ENCODE results near the gene BST1. TPM values are rescaled to one million over a fixed set of nuclear protein-coding genes. Genes with fewer than 3 reads are reported as not detected.

Gene BST1
- polyA plus RNA-seq, 1 of the 3 experiments (the other 2 are of a cell fraction): 7.3 TPM

DNA sequence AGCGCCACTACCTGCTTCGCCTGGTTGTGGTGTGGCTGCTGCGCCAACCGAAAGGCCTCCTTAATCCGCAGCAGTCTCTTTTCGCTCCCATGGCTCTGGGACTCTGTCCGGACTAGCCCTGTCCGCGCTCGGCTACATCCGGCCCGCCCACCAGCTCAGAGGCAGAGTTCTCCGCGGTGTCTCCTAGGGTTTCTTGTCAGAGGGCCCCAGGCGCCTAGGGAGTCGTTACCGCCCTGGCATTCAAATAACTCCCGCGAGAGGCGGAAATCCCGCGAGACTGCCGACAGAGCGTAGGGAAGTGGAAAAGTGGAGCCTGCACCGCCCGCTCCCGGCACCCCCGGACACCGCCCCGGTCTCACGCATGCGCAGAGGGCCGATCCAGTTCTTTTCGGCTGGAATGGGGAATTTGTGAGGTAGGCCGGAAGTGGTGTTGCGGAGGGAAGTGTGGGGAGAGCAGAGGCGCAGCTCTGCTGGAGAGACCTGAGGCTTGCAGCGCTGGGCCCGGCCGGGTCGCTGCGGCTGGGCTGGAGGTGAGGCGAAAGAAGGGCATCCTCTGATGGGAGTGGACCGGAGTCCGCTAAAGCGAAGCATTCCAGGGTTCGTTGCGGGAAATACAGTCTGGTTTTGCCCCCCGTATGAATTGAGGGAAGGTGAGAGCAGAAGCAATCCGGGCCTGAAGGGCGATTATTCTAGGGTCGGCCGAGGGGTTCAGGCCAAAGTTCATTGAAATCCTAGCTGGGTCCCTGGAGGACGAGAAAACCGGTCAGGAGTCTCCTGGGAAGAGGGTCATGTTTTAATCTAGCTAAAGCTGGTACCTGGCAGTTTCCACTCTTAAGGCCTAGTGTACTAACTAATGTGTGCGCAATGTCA lies 21.3 kb upstream of the BST1 start, which contains the start of gene FAM200B:
FAM200B (plus strand) TSS at position 456 of the 870 bp plus-strand sequence. CDS start 5,151 bp downstream, outside the sequence.
- 1% methylated on average over 28 of the region's 56 CpGs for WGBS (ENCODE audit: low lambda C conversion rate)
- TF ChIP-seq, protein P1, sequence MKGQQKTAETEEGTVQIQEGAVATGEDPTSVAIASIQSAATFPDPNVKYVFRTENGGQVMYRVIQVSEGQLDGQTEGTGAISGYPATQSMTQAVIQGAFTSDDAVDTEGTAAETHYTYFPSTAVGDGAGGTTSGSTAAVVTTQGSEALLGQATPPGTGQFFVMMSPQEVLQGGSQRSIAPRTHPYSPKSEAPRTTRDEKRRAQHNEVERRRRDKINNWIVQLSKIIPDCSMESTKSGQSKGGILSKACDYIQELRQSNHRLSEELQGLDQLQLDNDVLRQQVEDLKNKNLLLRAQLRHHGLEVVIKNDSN (IDR thresholded peaks at IDR 0.05; ENCODE audit: borderline replicate concordance, low read depth): no peak
- TF ChIP-seq RFX5 (IDR thresholded peaks at IDR 0.05; ENCODE audit: low read length): no peak
- TF ChIP-seq, protein P2, sequence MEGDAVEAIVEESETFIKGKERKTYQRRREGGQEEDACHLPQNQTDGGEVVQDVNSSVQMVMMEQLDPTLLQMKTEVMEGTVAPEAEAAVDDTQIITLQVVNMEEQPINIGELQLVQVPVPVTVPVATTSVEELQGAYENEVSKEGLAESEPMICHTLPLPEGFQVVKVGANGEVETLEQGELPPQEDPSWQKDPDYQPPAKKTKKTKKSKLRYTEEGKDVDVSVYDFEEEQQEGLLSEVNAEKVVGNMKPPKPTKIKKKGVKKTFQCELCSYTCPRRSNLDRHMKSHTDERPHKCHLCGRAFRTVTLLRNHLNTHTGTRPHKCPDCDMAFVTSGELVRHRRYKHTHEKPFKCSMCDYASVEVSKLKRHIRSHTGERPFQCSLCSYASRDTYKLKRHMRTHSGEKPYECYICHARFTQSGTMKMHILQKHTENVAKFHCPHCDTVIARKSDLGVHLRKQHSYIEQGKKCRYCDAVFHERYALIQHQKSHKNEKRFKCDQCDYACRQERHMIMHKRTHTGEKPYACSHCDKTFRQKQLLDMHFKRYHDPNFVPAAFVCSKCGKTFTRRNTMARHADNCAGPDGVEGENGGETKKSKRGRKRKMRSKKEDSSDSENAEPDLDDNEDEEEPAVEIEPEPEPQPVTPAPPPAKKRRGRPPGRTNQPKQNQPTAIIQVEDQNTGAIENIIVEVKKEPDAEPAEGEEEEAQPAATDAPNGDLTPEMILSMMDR (IDR thresholded peaks at IDR 0.05): 0 out of 2 replicates have a peak, but pooled peaks have one; percentile 12
- TF ChIP-seq YY1 (IDR thresholded peaks at IDR 0.05; ENCODE audit: low read depth): no peak; the same call in 1 of the 2 replicates
- TF ChIP-seq CHD2 (IDR thresholded peaks at IDR 0.05; ENCODE audit: low read length, partially characterized antibody): peak; percentile 100
- TF ChIP-seq NRF1 (IDR thresholded peaks at IDR 0.05; ENCODE audit: low read depth, low read length): peak; percentile 97
- TF ChIP-seq, protein P3, sequence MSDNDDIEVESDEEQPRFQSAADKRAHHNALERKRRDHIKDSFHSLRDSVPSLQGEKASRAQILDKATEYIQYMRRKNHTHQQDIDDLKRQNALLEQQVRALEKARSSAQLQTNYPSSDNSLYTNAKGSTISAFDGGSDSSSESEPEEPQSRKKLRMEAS (IDR thresholded peaks at IDR 0.05; ENCODE audit: low read depth): peak; percentile 85
- no peak for TF ChIP-seq FOXJ3 (CRISPR knock-in tag; IDR thresholded peaks at IDR 0.05)
- TF ChIP-seq, protein P4, sequence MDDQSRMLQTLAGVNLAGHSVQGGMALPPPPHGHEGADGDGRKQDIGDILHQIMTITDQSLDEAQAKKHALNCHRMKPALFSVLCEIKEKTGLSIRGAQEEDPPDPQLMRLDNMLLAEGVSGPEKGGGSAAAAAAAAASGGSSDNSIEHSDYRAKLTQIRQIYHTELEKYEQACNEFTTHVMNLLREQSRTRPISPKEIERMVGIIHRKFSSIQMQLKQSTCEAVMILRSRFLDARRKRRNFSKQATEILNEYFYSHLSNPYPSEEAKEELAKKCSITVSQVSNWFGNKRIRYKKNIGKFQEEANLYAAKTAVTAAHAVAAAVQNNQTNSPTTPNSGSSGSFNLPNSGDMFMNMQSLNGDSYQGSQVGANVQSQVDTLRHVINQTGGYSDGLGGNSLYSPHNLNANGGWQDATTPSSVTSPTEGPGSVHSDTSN (IDR thresholded peaks at IDR 0.05): peak; percentile 9; the same call in 1 of the 2 replicates
- peak; percentile 100 for TF ChIP-seq SIN3A (IDR thresholded peaks at IDR 0.05; ENCODE audit: borderline replicate concordance, low read depth, low read length)
- TF ChIP-seq JUND (IDR thresholded peaks at IDR 0.05): no peak
- peak in 1 of 2 experiments; percentile 33; a peak in 1 of 4 replicates for TF ChIP-seq EP300 (IDR thresholded peaks at IDR 0.05; ENCODE audit: borderline replicate concordance in 1 of 2, low read depth in 1 of 2, low read length in 1 of 2)
- no peak for TF ChIP-seq TCF12 (IDR thresholded peaks at IDR 0.05)
- TF ChIP-seq RAD21 (IDR thresholded peaks at IDR 0.05; ENCODE audit: low read length): no peak
- peak; percentile 88 for TF ChIP-seq POLR2AphosphoS5 (IDR thresholded peaks at IDR 0.05; ENCODE audit: low read depth, low read length)
- TF ChIP-seq MEF2A (IDR thresholded peaks at IDR 0.05; ENCODE audit: borderline replicate concordance, low read depth): no peak
- TF ChIP-seq, protein P5, sequence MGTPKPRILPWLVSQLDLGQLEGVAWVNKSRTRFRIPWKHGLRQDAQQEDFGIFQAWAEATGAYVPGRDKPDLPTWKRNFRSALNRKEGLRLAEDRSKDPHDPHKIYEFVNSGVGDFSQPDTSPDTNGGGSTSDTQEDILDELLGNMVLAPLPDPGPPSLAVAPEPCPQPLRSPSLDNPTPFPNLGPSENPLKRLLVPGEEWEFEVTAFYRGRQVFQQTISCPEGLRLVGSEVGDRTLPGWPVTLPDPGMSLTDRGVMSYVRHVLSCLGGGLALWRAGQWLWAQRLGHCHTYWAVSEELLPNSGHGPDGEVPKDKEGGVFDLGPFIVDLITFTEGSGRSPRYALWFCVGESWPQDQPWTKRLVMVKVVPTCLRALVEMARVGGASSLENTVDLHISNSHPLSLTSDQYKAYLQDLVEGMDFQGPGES (IDR thresholded peaks at IDR 0.05; ENCODE audit: low read depth, low read length): no peak
- 0 out of 2 replicates have a peak, but pooled peaks have one; percentile 23 for TF ChIP-seq FOSL2 (IDR thresholded peaks at IDR 0.05; ENCODE audit: borderline replicate concordance, low read depth)
- peak; percentile 87 for TF ChIP-seq TAF1 (IDR thresholded peaks at IDR 0.05; ENCODE audit: borderline replicate concordance, low read depth, low read length)
- peak; percentile 93 for TF ChIP-seq MXI1 (IDR thresholded peaks at IDR 0.05; ENCODE audit: low read depth, low read length)
- no peak for TF ChIP-seq SMC3 (IDR thresholded peaks at IDR 0.05; ENCODE audit: low read depth, low read length)
- TF ChIP-seq GABPA (IDR thresholded peaks at IDR 0.05; ENCODE audit: low read depth): peak; percentile 72
- no peak for TF ChIP-seq RXRA (IDR thresholded peaks at IDR 0.05; ENCODE audit: borderline replicate concordance, low read depth)
- peak; percentile 39; the same call in 1 of the 2 replicates for TF ChIP-seq RCOR1 (IDR thresholded peaks at IDR 0.05; ENCODE audit: low read length)
- TF ChIP-seq NFIC (IDR thresholded peaks at IDR 0.05; ENCODE audit: borderline replicate concordance): no peak
- no peak for TF ChIP-seq GATA2 (CRISPR knock-in tag; IDR thresholded peaks at IDR 0.05)

More for the DNA sequence above, 21.3 kb upstream of the BST1 start, which contains the start of gene FAM200B:
- no peaks in the 10 kb centered on the region for H3K9me2 ChIP-seq
- no peaks in the 10 kb centered on the region for H4K20me1 ChIP-seq (ENCODE audit: insufficient read depth)
- H3K4me1 ChIP-seq (ENCODE audit: control insufficient read depth in 1 of 2, insufficient read depth in 2 of 2, low read depth in 1 of 2, low read length in 1 of 2): peaks cover 14 to 31% of the 10 kb centered on the region in 2 experiments; a peak in 3 of 4 replicates
- H3K9ac ChIP-seq: peak within 1 kb of the TSS; percentile 98
- no peaks in the 10 kb centered on the region for H3K9me3 ChIP-seq
- H3K4me3 ChIP-seq (ENCODE audit: low read depth in 2 of 2, low read length in 1 of 2): peak within 1 kb of the TSS; percentile 85 to 96
- CTCF ChIA-PET: interaction anchor here (0.7 to 1.9 kb wide), 6 partner anchors 10 to 202 kb away, joined by 3 to 5 read pairs (median 3); no protein-coding TSS in a partner anchor
- peak within 1 kb of the TSS; percentile 75 for H3K4me2 ChIP-seq
- H3K27ac ChIP-seq (ENCODE audit: low read depth in 2 of 2, low read length in 1 of 2): peak within 1 kb of the TSS; percentile 96 to 98
- H3F3A ChIP-seq (replicated peaks; ENCODE audit: insufficient read depth): peaks cover 12% of the 10 kb centered on the region
- H3K36me3 ChIP-seq (replicated peaks in 1 of 2; ENCODE audit: control insufficient read depth in 1 of 2, insufficient read depth in 2 of 2, low read length in 1 of 2): peaks cover 25 to 30% of the 10 kb centered on the region in 2 experiments
- H3K79me2 ChIP-seq (ENCODE audit: insufficient read depth): peaks cover 96% of the 10 kb centered on the region
- DNase-seq: peak; percentile 99
- no peaks in the 10 kb centered on the region for H3K27me3 ChIP-seq (ENCODE audit: insufficient read depth)
- POLR2A ChIA-PET: interaction anchor here (1.5 to 2.5 kb wide), 2 partner anchors 27 to 202 kb away, joined by 3 to 15 read pairs; partner anchors contain the start of gene FBXL5
- H2AFZ ChIP-seq (ENCODE audit: low read depth): peak within 1 kb of the TSS; percentile 83

All from SK-N-SH (cell line).